IPS DF 6.9 (cell line): ENCODE measurements around the gene LBX2.

Experiments
- DNase-seq: peaks from one replicate; pipeline ENCODE4 v3.0.0-alpha.2; 2013; ENCODE audit warnings: low read depth, low spot score
- H3K27ac ChIP-seq: one replicate; pipeline ENCODE4 v1.5.1; 2013; ENCODE audit warnings: low read length, control low read depth
- H3K27me3 ChIP-seq: 2 replicates; pipeline ENCODE4 v1.6.1; 2013; ENCODE audit warnings: mild to moderate bottlenecking, low read length; ENCODE audit not compliant: control insufficient read depth, insufficient read depth
- H3K36me3 ChIP-seq: 2 replicates; pipeline ENCODE4 v1.6.1; 2013; ENCODE audit warnings: low read length; ENCODE audit not compliant: control insufficient read depth, insufficient read depth
- H3K4me1 ChIP-seq: 2 replicates; pipeline ENCODE4 v1.6.1; 2013; ENCODE audit warnings: low read length; ENCODE audit not compliant: control insufficient read depth, insufficient read depth
- H3K4me3 ChIP-seq: 2 replicates; pipeline ENCODE4 v1.5.1; 2013; ENCODE audit warnings: mild to moderate bottlenecking, low read length
- H3K9me3 ChIP-seq: 2 replicates; pipeline ENCODE4 v1.6.1; 2013; ENCODE audit warnings: low read length, inconsistent platforms; ENCODE audit not compliant: control insufficient read depth, insufficient read depth
- WGBS: extraction: QIAGEN DNeasy Blood & Tissue Kit; methylation state at CpG from one replicate; pipeline ENCODE4 v1.1.7; 2013; ENCODE audit warnings: mixed read lengths, missing lambda C conversion rate; ENCODE audit not compliant: insufficient read length, insufficient coverage; 5-methylcytosine and 5-hydroxymethylcytosine counted together

LBX2 gene

GRCh38 chr2:74450570-74451190 is 48.7 kb downstream of the LBX2 start:
- no peak for DNase-seq
- Histone ChIP-seq H3K9me3 (no peaks in the 10 kb centered on the region), H3K27me3 (no peaks in the 10 kb centered on the region), H3K4me1 (no peaks in the 10 kb centered on the region), H3K36me3 (no peaks in the 10 kb centered on the region), H3K4me3 (no peak overlapping the region), H3K27ac (no peak overlapping the region)
- no CpG with 5 or more reads among the region's 3 CpGs for WGBS

DNA sequence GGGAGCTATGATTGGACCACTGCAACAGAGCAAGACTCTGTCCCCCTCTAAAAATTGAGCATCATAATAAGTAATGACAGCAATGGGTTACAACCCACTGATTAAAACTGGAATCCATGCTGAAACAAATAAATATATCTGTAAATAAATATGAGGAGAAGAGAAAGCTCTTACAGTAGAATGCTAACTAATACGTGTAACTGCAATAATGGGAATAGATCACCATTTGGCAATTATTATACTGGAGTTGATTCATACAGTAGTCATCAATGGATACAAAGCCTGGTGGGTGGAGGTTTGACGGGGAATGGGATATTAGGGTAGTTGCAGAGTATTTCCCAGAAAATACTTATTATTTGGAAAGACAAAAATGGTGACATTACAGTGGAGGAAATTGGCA is 50.6 kb downstream of the LBX2 start:
- no peak for DNase-seq
- H3K27me3 ChIP-seq: no peaks in the 10 kb centered on the region
- no peak overlapping the region for H3K4me3 ChIP-seq
- WGBS: no CpG with 5 or more reads among the region's 2 CpGs
- H3K4me1 ChIP-seq: no peaks in the 10 kb centered on the region
- H3K27ac ChIP-seq: no peak overlapping the region
- H3K36me3 ChIP-seq: no peaks in the 10 kb centered on the region
- no peaks in the 10 kb centered on the region for H3K9me3 ChIP-seq
